ENCODE measurements around the gene PNPLA3. TPM values are rescaled to one million over a fixed set of nuclear protein-coding genes. Genes with fewer than 3 reads are reported as not detected.

Gene PNPLA3
- total and polyA plus RNA-seq, 2 donors = 0.05 to 0.09 TPM

- Histone ChIP-seq H3K4me3 (ENCODE audit: low read length in 2 of 2) (no peak overlapping the region), H3K36me3 (ENCODE audit: control insufficient read depth in 2 of 2, insufficient read depth in 2 of 2, low read length in 1 of 2) (no peaks in the 10 kb centered on the region), H3K27me3 (ENCODE audit: control insufficient read depth in 2 of 2, insufficient read depth in 1 of 2, low read length in 1 of 2) (peaks cover 24 to 57% of the 10 kb centered on the region in 2 donors), H3K9me3 (ENCODE audit: control insufficient read depth in 2 of 2, insufficient read depth in 1 of 2, low read length in 1 of 2) (no peaks in the 10 kb centered on the region), H3K27ac (ENCODE audit: low read depth in 1 of 2, low read length in 1 of 2) (no peak overlapping the region), H3K4me1 (ENCODE audit: control insufficient read depth in 2 of 2, insufficient read depth in 2 of 2, low read length in 2 of 2) (peaks cover 0 to 5% of the 10 kb centered on the region in 2 donors)
- DNase-seq (ENCODE audit: low read depth in 6 of 9, low spot score in 9 of 9) = no peak
- WGBS = 93% methylated on average over 4 of the region's 4 CpGs
Measured at GRCh38 chr22:43888740-43889139, 34.9 kb upstream of the PNPLA3 start.

- Histone ChIP-seq H3K27ac (ENCODE audit: low read depth in 1 of 2, low read length in 1 of 2) (no peak overlapping the region), H3K36me3 (ENCODE audit: control insufficient read depth in 2 of 2, insufficient read depth in 2 of 2, low read length in 1 of 2) (no peaks in the 10 kb centered on the region), H3K4me1 (ENCODE audit: control insufficient read depth in 2 of 2, insufficient read depth in 2 of 2, low read length in 2 of 2) (peaks cover 0 to 5% of the 10 kb centered on the region in 2 donors), H3K4me3 (ENCODE audit: low read length in 2 of 2) (no peak overlapping the region), H3K27me3 (ENCODE audit: control insufficient read depth in 2 of 2, insufficient read depth in 1 of 2, low read length in 1 of 2) (peaks cover 24 to 63% of the 10 kb centered on the region in 2 donors), H3K9me3 (ENCODE audit: control insufficient read depth in 2 of 2, insufficient read depth in 1 of 2, low read length in 1 of 2) (no peaks in the 10 kb centered on the region)
- no peak for DNase-seq (ENCODE audit: low read depth in 6 of 9, low spot score in 9 of 9)
- 86% methylated on average over 16 of the region's 16 CpGs for WGBS
Measured at GRCh38 chr22:43889201-43889859, 34.3 kb upstream of the PNPLA3 start.

- peaks cover 24 to 63% of the 10 kb centered on the region in 2 donors for H3K27me3 ChIP-seq (ENCODE audit: control insufficient read depth in 2 of 2, insufficient read depth in 1 of 2, low read length in 1 of 2)
- whole genome bisulfite sequencing = 63% methylated on average over 4 of the region's 4 CpGs
- no peaks in the 10 kb centered on the region for H3K36me3 ChIP-seq (ENCODE audit: control insufficient read depth in 2 of 2, insufficient read depth in 2 of 2, low read length in 1 of 2)
- no peak for DNase-seq (ENCODE audit: low read depth in 6 of 9, low spot score in 9 of 9)
- no peaks in the 10 kb centered on the region for H3K9me3 ChIP-seq (ENCODE audit: control insufficient read depth in 2 of 2, insufficient read depth in 1 of 2, low read length in 1 of 2)
- H3K27ac ChIP-seq (ENCODE audit: low read depth in 1 of 2, low read length in 1 of 2) = no peak overlapping the region
- peaks cover 0 to 5% of the 10 kb centered on the region in 2 donors for H3K4me1 ChIP-seq (ENCODE audit: control insufficient read depth in 2 of 2, insufficient read depth in 2 of 2, low read length in 2 of 2)
- H3K4me3 ChIP-seq (ENCODE audit: low read length in 2 of 2) = no peak overlapping the region
Measured at GRCh38 chr22:43889860-43890253, 33.7 kb upstream of the PNPLA3 start.

GRCh38 chr22:43890901-43891331 is 32.7 kb upstream of the PNPLA3 start:
- WGBS = 25% methylated on average over 24 of the region's 24 CpGs
- no peaks in the 10 kb centered on the region for H3K9me3 ChIP-seq (ENCODE audit: control insufficient read depth in 2 of 2, insufficient read depth in 1 of 2, low read length in 1 of 2)
- peaks cover 24 to 66% of the 10 kb centered on the region in 2 donors for H3K27me3 ChIP-seq (ENCODE audit: control insufficient read depth in 2 of 2, insufficient read depth in 1 of 2, low read length in 1 of 2)
- no peak overlapping the region for H3K4me3 ChIP-seq (ENCODE audit: low read length in 2 of 2)
- peaks cover 0 to 5% of the 10 kb centered on the region in 2 donors for H3K4me1 ChIP-seq (ENCODE audit: control insufficient read depth in 2 of 2, insufficient read depth in 2 of 2, low read length in 2 of 2)
- H3K36me3 ChIP-seq (ENCODE audit: control insufficient read depth in 2 of 2, insufficient read depth in 2 of 2, low read length in 1 of 2) = no peaks in the 10 kb centered on the region
- H3K27ac ChIP-seq (ENCODE audit: low read depth in 1 of 2, low read length in 1 of 2) = no peak overlapping the region
- DNase-seq (ENCODE audit: low read depth in 6 of 9, low spot score in 9 of 9) = no peak

- Histone ChIP-seq H3K9me3 (ENCODE audit: control insufficient read depth in 2 of 2, insufficient read depth in 1 of 2, low read length in 1 of 2) (no peaks in the 10 kb centered on the region), H3K4me3 (ENCODE audit: low read length in 2 of 2) (no peak within 1 kb of the TSS), H3K36me3 (ENCODE audit: control insufficient read depth in 2 of 2, insufficient read depth in 2 of 2, low read length in 1 of 2) (no peaks in the 10 kb centered on the region), H3K27ac (ENCODE audit: low read depth in 1 of 2, low read length in 1 of 2) (no peak within 1 kb of the TSS), H3K27me3 (ENCODE audit: control insufficient read depth in 2 of 2, insufficient read depth in 1 of 2, low read length in 1 of 2) (peaks cover 24 to 66% of the 10 kb centered on the region in 2 donors), H3K4me1 (ENCODE audit: control insufficient read depth in 2 of 2, insufficient read depth in 2 of 2, low read length in 2 of 2) (peaks cover 0 to 5% of the 10 kb centered on the region in 2 donors)
- 6% methylated on average over 72 of the region's 72 CpGs for WGBS
- peak in 1 of 9 donors; percentile 13 for DNase-seq (ENCODE audit: low read depth in 6 of 9, low spot score in 9 of 9)
Measured at GRCh38 chr22:43891360-43892182, 32.0 kb upstream of the PNPLA3 start, which contains the start of gene PNPLA5. Gene PNPLA5 (minus strand): TSS chr22:43892013. CDS start chr22:43891880, 133 bp downstream.

- no peak overlapping the region for H3K27ac ChIP-seq (ENCODE audit: low read depth in 1 of 2, low read length in 1 of 2)
- no peaks in the 10 kb centered on the region for H3K36me3 ChIP-seq (ENCODE audit: control insufficient read depth in 2 of 2, insufficient read depth in 2 of 2, low read length in 1 of 2)
- H3K9me3 ChIP-seq (ENCODE audit: control insufficient read depth in 2 of 2, insufficient read depth in 1 of 2, low read length in 1 of 2) = no peaks in the 10 kb centered on the region
- H3K4me3 ChIP-seq (ENCODE audit: low read length in 2 of 2) = no peak overlapping the region
- H3K27me3 ChIP-seq (ENCODE audit: control insufficient read depth in 2 of 2, insufficient read depth in 1 of 2, low read length in 1 of 2) = peaks cover 24 to 66% of the 10 kb centered on the region in 2 donors
- H3K4me1 ChIP-seq (ENCODE audit: control insufficient read depth in 2 of 2, insufficient read depth in 2 of 2, low read length in 2 of 2) = peaks cover 0 to 5% of the 10 kb centered on the region in 2 donors
- whole genome bisulfite sequencing = 57% methylated on average over 15 of the region's 15 CpGs
- DNase-seq (ENCODE audit: low read depth in 6 of 9, low spot score in 9 of 9) = no peak
Measured at GRCh38 chr22:43892183-43892894, 31.3 kb upstream of the PNPLA3 start.

GRCh38 chr22:43893266-43893665 is 30.3 kb upstream of the PNPLA3 start:
- peaks cover 24 to 64% of the 10 kb centered on the region in 2 donors for H3K27me3 ChIP-seq (ENCODE audit: control insufficient read depth in 2 of 2, insufficient read depth in 1 of 2, low read length in 1 of 2)
- no peaks in the 10 kb centered on the region for H3K36me3 ChIP-seq (ENCODE audit: control insufficient read depth in 2 of 2, insufficient read depth in 2 of 2, low read length in 1 of 2)
- H3K4me3 ChIP-seq (ENCODE audit: low read length in 2 of 2) = no peak overlapping the region
- H3K27ac ChIP-seq (ENCODE audit: low read depth in 1 of 2, low read length in 1 of 2) = no peak overlapping the region
- DNase-seq (ENCODE audit: low read depth in 6 of 9, low spot score in 9 of 9) = no peak
- WGBS = 90% methylated on average over 5 of the region's 5 CpGs
- H3K4me1 ChIP-seq (ENCODE audit: control insufficient read depth in 2 of 2, insufficient read depth in 2 of 2, low read length in 2 of 2) = peaks cover 0 to 5% of the 10 kb centered on the region in 2 donors
- H3K9me3 ChIP-seq (ENCODE audit: control insufficient read depth in 2 of 2, insufficient read depth in 1 of 2, low read length in 1 of 2) = no peaks in the 10 kb centered on the region

GRCh38 chr22:43894122-43894521 is 29.5 kb upstream of the PNPLA3 start:
- no peak overlapping the region for H3K4me3 ChIP-seq (ENCODE audit: low read length in 2 of 2)
- no peaks in the 10 kb centered on the region for H3K36me3 ChIP-seq (ENCODE audit: control insufficient read depth in 2 of 2, insufficient read depth in 2 of 2, low read length in 1 of 2)
- no peak overlapping the region for H3K27ac ChIP-seq (ENCODE audit: low read depth in 1 of 2, low read length in 1 of 2)
- peaks cover 0 to 5% of the 10 kb centered on the region in 2 donors for H3K4me1 ChIP-seq (ENCODE audit: control insufficient read depth in 2 of 2, insufficient read depth in 2 of 2, low read length in 2 of 2)
- WGBS = 94% methylated on average over 5 of the region's 5 CpGs
- DNase-seq (ENCODE audit: low read depth in 6 of 9, low spot score in 9 of 9) = no peak
- H3K9me3 ChIP-seq (ENCODE audit: control insufficient read depth in 2 of 2, insufficient read depth in 1 of 2, low read length in 1 of 2) = no peaks in the 10 kb centered on the region
- H3K27me3 ChIP-seq (ENCODE audit: control insufficient read depth in 2 of 2, insufficient read depth in 1 of 2, low read length in 1 of 2) = peaks cover 24 to 59% of the 10 kb centered on the region in 2 donors
